GM21619 (cell line): ENCODE results near the gene TEDC2.
A peak's percentile ranks its signal among the peaks of the same experiment; 100 is the strongest.

ENCODE experiments used
- ATAC-seq: cut with Tn5 transposase; IDR thresholded peaks from one replicate; pipeline ENCODE4 v1.9.1; 2021; ENCODE audit not compliant: unreplicated experiment

TEDC2 gene

GRCh38 chr16:2465653-2466415 is 5.9 kb downstream of the TEDC2 start:
- ATAC-seq: no peak

GRCh38 chr16:2466667-2467527 is 7.0 kb downstream of the TEDC2 start:
- no peak for ATAC-seq

GRCh38 chr16:2467528-2468232 is 7.8 kb downstream of the TEDC2 start:
- ATAC-seq: no peak

- ATAC-seq: no peak
Observed at GRCh38 chr16:2468233-2468724, 8.4 kb downstream of the TEDC2 start.

GRCh38 chr16:2468725-2469398 is 9.0 kb downstream of the TEDC2 start:
- no peak for ATAC-seq

GRCh38 chr16:2469399-2470233 is 9.7 kb downstream of the TEDC2 start:
- no peak for ATAC-seq

- no peak for ATAC-seq
Observed at GRCh38 chr16:2470234-2470601, 10.3 kb downstream of the TEDC2 start.

GRCh38 chr16:2470603-2471015 is 10.7 kb downstream of the TEDC2 start:
- ATAC-seq: no peak

GRCh38 chr16:2471016-2471652 is 11.2 kb downstream of the TEDC2 start, which contains the start of gene NTN3:
TSS of gene NTN3 (plus strand) at chr16:2471297. CDS start at chr16:2471702, 405 bp downstream.
- no peak for ATAC-seq

GRCh38 chr16:2471653-2472487 is 12.0 kb downstream of the TEDC2 start:
- no peak for ATAC-seq

- no peak for ATAC-seq
Observed at GRCh38 chr16:2472488-2472864, 12.6 kb downstream of the TEDC2 start.

- ATAC-seq: no peak
Observed at GRCh38 chr16:2472885-2473445, 13.1 kb downstream of the TEDC2 start.

- no peak for ATAC-seq
Observed at GRCh38 chr16:2473446-2473926, 13.6 kb downstream of the TEDC2 start.

- no peak for ATAC-seq
Observed at GRCh38 chr16:2473999-2474876, 14.3 kb downstream of the TEDC2 start.

GRCh38 chr16:2474877-2475412 is 15.0 kb downstream of the TEDC2 start, which contains the start of gene TBC1D24:
TSS of gene TBC1D24 (plus strand) at chr16:2475127. CDS start at chr16:2496149, 21,022 bp downstream.
- peak; percentile 52 for ATAC-seq
